ENCODE results near the gene RNF166. TPM values are rescaled to one million over a fixed set of nuclear protein-coding genes. Genes with fewer than 3 reads are reported as not detected.

Gene RNF166
- polyA plus RNA-seq, 3 donors = 9.8 to 25.9 (median 13.8) TPM

- 91 to 97% (median 96%) methylated on average over 16 to 28 of the region's 28 CpGs for WGBS, 3 donors
- H3K27ac ChIP-seq (ENCODE audit: low read depth, low read length) = no peak overlapping the region
Observed at GRCh38 chr16:88726981-88727380, 20.8 kb upstream of the RNF166 start.

GRCh38 chr16:88726408-88726749 lies 20.2 kb upstream of the RNF166 start:
- no peak overlapping the region for H3K27ac ChIP-seq (ENCODE audit: low read depth, low read length)
- WGBS, 3 donors = 84 to 88% (median 87%) methylated on average over 17 of the region's 17 CpGs

GRCh38 chr16:88725609-88726407 lies 19.6 kb upstream of the RNF166 start:
- 82 to 86% (median 85%) methylated on average over 28 to 32 of the region's 32 CpGs for WGBS, 3 donors
- no peak overlapping the region for H3K27ac ChIP-seq (ENCODE audit: low read depth, low read length)

GRCh38 chr16:88724855-88725555 lies 18.8 kb upstream of the RNF166 start:
- WGBS, 3 donors = 83 to 90% (median 88%) methylated on average over 26 to 31 of the region's 31 CpGs
- no peak overlapping the region for H3K27ac ChIP-seq (ENCODE audit: low read depth, low read length)

- WGBS, 3 donors = 91 to 95% (median 92%) methylated on average over 15 to 17 of the region's 17 CpGs
- no peak overlapping the region for H3K27ac ChIP-seq (ENCODE audit: low read depth, low read length)
Observed at GRCh38 chr16:88723911-88724310, 17.7 kb upstream of the RNF166 start.

GRCh38 chr16:88723507-88723887 lies 17.3 kb upstream of the RNF166 start:
- WGBS, 3 donors = 83 to 88% (median 86%) methylated on average over 8 of the region's 8 CpGs
- H3K27ac ChIP-seq (ENCODE audit: low read depth, low read length) = no peak overlapping the region

GRCh38 chr16:88722784-88723506 lies 16.7 kb upstream of the RNF166 start:
- no peak overlapping the region for H3K27ac ChIP-seq (ENCODE audit: low read depth, low read length)
- WGBS, 3 donors = 90 to 96% (median 95%) methylated on average over 36 to 39 of the region's 39 CpGs

- no peak overlapping the region for H3K27ac ChIP-seq (ENCODE audit: low read depth, low read length)
- WGBS, 3 donors = 95 to 98% (median 97%) methylated on average over 49 to 61 of the region's 61 CpGs
Observed at GRCh38 chr16:88721815-88722755, 15.9 kb upstream of the RNF166 start.

GRCh38 chr16:88721236-88721635 lies 15.0 kb upstream of the RNF166 start:
- 93 to 95% (median 94%) methylated on average over 17 of the region's 17 CpGs for WGBS, 3 donors
- H3K27ac ChIP-seq (ENCODE audit: low read depth, low read length) = no peak overlapping the region

GRCh38 chr16:88720396-88720970 lies 14.3 kb upstream of the RNF166 start:
- WGBS, 3 donors = 90 to 93% (median 90%) methylated on average over 9 to 23 of the region's 23 CpGs
- H3K27ac ChIP-seq (ENCODE audit: low read depth, low read length) = no peak overlapping the region

- H3K27ac ChIP-seq (ENCODE audit: low read depth, low read length) = no peak overlapping the region
- 96 to 97% (median 97%) methylated on average over 18 to 19 of the region's 19 CpGs for WGBS, 3 donors
Observed at GRCh38 chr16:88719933-88720296, 13.7 kb upstream of the RNF166 start.

GRCh38 chr16:88719267-88719932 lies 13.2 kb upstream of the RNF166 start:
- WGBS, 3 donors = 87 to 92% (median 87%) methylated on average over 28 to 29 of the region's 29 CpGs
- H3K27ac ChIP-seq (ENCODE audit: low read depth, low read length) = no peak overlapping the region

- H3K27ac ChIP-seq (ENCODE audit: low read depth, low read length) = no peak overlapping the region
- 84 to 92% (median 91%) methylated on average over 11 of the region's 11 CpGs for WGBS, 3 donors
Observed at GRCh38 chr16:88718178-88718577, 12.0 kb upstream of the RNF166 start.

- whole genome bisulfite sequencing, 3 donors = 97% methylated on average over 21 of the region's 21 CpGs
Observed at GRCh38 chr16:88716601-88717001, 10.4 kb upstream of the RNF166 start.

GRCh38 chr16:88716201-88716600 lies 10.0 kb upstream of the RNF166 start:
- WGBS, 3 donors = 92 to 95% (median 94%) methylated on average over 15 of the region's 15 CpGs
- no peak overlapping the region for H3K27ac ChIP-seq (ENCODE audit: low read depth, low read length)

More at GRCh38 chr16:88716601-88717001, 10.4 kb upstream of the RNF166 start:
- H3K27ac ChIP-seq (ENCODE audit: low read depth, low read length) = no peak overlapping the region

GRCh38 chr16:88715312-88716190 lies 9.3 kb upstream of the RNF166 start:
- H3K27ac ChIP-seq (ENCODE audit: low read depth, low read length) = no peak overlapping the region
- WGBS, 3 donors = 91 to 93% (median 93%) methylated on average over 57 of the region's 57 CpGs
